Mucosa of rectum (tissue), 2 donors: ENCODE results near the gene MOGAT3.

Experiments
- H3K27ac ChIP-seq, 2 donors: one replicate each; pipeline ENCODE4 v1.7.0; 2013; ENCODE audit warnings: inconsistent platforms in 2 of 2, low read depth in 2 of 2, low read length in 2 of 2
- H3K27me3 ChIP-seq, 2 donors: one replicate each; pipeline ENCODE4 v1.7.0; 2013; ENCODE audit warnings: low read length in 2 of 2; ENCODE audit not compliant: control insufficient read depth in 2 of 2, insufficient read depth in 2 of 2
- H3K36me3 ChIP-seq, 2 donors: one replicate each; pipeline ENCODE4 v1.7.0; 2013; ENCODE audit warnings: low read length in 2 of 2; ENCODE audit not compliant: control insufficient read depth in 2 of 2, insufficient read depth in 2 of 2
- H3K4me1 ChIP-seq, 2 donors: one replicate each; pipeline ENCODE4 v1.7.0; 2013; ENCODE audit warnings: low read length in 2 of 2, mild to moderate bottlenecking in 1 of 2; ENCODE audit not compliant: control insufficient read depth in 2 of 2, insufficient read depth in 2 of 2
- H3K4me3 ChIP-seq, 2 donors: one replicate each; pipeline ENCODE4 v1.7.0; 2013; ENCODE audit warnings: low read length in 2 of 2
- H3K9ac ChIP-seq, 2 donors: one replicate each; pipeline ENCODE4 v1.7.0; 2013; ENCODE audit warnings: low read length in 2 of 2, low read depth in 1 of 2, mild to moderate bottlenecking in 1 of 2
- H3K9me3 ChIP-seq, 2 donors: one replicate each; pipeline ENCODE4 v1.7.0; 2013; ENCODE audit warnings: low read length in 2 of 2; ENCODE audit not compliant: control insufficient read depth in 2 of 2
- donor health status: healthy.
- donor health status: Normal muscosa, but diverticular disease.

MOGAT3 gene

DNA sequence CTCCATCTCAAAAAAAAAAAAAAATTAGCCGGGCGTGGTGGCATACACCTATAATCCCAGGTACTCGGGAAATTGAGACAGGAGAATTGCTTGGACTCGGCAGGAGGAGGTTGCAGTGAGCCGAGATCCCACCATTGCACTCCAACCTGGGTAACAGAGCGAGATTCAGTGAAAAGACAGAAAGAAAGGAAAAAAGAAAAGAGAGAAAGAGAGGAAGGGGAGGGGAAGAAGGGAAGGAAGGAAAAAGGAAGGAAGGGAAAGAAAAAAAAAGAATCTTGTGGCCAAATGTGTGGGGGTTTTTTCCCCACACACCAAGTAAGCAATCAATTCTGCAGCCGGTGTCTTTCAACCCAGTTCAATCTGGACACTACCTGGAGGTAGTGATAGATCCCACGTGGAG is 11.7 kb downstream of the MOGAT3 start:
- H3K4me1 ChIP-seq: peaks cover 3% of the 10 kb centered on the region in 2 donors
- H3K4me3 ChIP-seq: no peak overlapping the region
- H3K27ac ChIP-seq: no peak overlapping the region
- H3K36me3 ChIP-seq: no peaks in the 10 kb centered on the region
- H3K9me3 ChIP-seq: no peaks in the 10 kb centered on the region
- no peaks in the 10 kb centered on the region for H3K27me3 ChIP-seq
- H3K9ac ChIP-seq: no peak overlapping the region

DNA sequence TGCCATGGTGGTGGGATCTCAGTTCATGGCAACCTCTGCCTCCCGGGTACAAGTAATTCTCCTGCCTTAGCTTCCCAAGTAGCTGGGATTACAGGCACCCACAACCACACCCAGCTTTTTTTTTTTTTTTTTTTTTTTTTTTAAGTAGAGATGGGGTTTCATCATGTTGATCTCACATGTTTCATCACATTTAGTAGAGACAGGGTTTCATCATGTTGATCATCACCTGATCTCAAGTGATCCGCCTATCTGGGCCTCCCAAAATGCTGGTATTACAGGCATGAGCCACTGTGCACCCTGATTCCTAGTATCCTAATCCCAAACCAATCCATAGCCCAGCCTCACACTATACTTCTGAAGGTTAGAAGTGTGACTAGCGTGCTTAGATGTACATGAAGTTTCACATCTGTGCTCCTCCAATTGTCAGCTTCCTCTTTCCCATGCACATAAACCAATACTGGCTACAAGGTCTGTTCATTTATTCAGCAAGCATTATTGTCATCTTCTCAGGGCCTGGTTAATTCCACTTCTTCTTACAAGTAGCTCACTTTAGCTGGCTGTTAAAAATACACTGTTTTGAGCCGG is 13.9 kb downstream of the MOGAT3 start:
- no peak overlapping the region for H3K9ac ChIP-seq
- peaks cover 4 to 5% of the 10 kb centered on the region in 2 donors for H3K4me1 ChIP-seq
- H3K27ac ChIP-seq: no peak overlapping the region
- H3K9me3 ChIP-seq: no peaks in the 10 kb centered on the region
- peaks cover 0 to 3% of the 10 kb centered on the region in 2 donors for H3K27me3 ChIP-seq
- H3K36me3 ChIP-seq: no peaks in the 10 kb centered on the region
- H3K4me3 ChIP-seq: no peak overlapping the region

DNA sequence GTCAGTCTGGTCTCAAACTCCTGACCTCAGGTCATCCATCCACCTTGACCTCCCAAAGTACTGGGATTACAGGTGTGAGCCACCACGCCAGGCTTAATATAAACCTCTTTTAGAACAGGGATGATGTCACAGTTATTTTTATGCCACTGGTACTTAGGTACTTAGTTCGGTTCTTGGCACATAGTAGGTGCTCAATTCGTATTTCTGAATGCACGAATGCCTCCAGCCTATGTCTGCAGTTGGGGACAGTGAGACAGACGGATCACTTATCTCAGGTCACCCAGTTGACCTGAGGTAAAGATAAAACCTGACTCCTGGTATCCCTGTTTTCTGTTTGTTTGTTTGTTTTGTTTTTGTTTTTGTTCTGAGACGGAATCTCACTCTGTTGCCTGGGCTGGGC is 14.6 kb downstream of the MOGAT3 start:
- Histone ChIP-seq H3K4me1 (peaks cover 4 to 5% of the 10 kb centered on the region in 2 donors), H3K27me3 (peaks cover 0 to 3% of the 10 kb centered on the region in 2 donors), H3K36me3 (no peaks in the 10 kb centered on the region), H3K9ac (no peak overlapping the region), H3K9me3 (no peaks in the 10 kb centered on the region), H3K4me3 (no peak overlapping the region), H3K27ac (no peak overlapping the region)

DNA sequence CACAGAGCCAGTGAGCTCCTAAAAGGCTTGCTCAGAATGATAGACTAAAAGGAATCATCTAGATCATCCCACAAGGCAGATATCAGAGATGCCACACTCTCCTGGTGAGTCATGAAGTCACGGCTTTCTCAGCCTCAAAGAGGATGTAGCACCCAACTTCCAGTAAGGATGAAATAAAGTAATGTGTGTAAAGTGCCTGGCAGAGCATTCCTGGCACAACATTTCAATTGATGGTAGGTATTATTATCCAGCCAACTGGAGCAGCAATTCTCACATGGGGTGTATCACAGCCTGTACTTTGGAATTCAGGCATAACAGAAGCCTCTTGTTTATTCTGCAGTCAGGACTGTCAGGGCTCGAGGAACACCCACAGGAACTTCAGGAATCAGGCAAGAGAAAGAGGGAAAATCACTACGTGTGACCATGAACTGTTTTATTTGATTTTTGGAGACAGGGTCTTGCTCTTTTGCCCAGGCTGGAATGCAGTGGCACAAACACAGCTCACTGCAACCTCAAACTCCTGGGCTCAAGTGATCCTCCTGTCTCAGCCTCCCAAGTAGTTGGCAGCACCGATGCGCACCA is 15.5 kb downstream of the MOGAT3 start:
- Histone ChIP-seq H3K9me3 (no peaks in the 10 kb centered on the region), H3K27ac (no peak overlapping the region), H3K4me1 (peaks cover 4 to 5% of the 10 kb centered on the region in 2 donors), H3K4me3 (no peak overlapping the region), H3K27me3 (peaks cover 5 to 9% of the 10 kb centered on the region in 2 donors), H3K9ac (no peak overlapping the region), H3K36me3 (no peaks in the 10 kb centered on the region)

DNA sequence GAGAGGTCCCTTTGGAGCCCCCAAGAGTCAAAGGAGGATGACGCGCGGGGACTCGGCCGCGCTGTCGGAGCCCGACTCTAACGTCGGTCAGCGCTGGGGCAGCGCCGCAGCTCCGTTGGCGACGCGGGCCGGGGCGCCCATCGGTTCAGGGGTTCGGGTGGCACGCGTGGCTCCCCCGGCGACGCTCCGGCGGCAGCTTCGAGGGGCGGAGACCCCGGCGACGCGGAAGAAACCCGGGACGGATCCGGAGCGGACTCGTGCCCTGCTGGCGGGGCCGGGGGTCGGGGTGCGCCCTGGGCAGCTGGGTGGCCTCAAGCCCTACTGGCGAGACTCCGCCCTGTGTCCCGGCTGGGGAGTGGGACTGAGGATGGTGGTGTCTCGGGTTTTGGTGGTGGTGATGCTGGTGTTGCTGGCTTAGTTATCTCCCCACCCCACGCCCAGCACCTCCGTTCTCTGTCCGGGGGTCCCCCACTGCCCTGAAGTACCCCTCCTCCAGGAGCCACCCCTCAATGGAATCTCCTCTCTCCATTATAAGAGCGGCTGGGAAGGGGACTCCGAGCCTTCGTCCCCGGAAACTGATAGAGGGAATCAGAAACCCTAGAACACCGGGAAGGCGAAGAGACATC is 20.6 kb downstream of the MOGAT3 start, which contains the start of gene NAT16:
Gene NAT16, minus strand, starts transcription at position 164 of the 626 bp plus-strand sequence. CDS start 5,486 bp downstream, outside the sequence.
- peaks cover 36 to 37% of the 10 kb centered on the region in 2 donors for H3K27me3 ChIP-seq
- no peak within 1 kb of the TSS for H3K4me3 ChIP-seq
- H3K36me3 ChIP-seq: no peaks in the 10 kb centered on the region
- no peak within 1 kb of the TSS for H3K27ac ChIP-seq
- no peak within 1 kb of the TSS for H3K9ac ChIP-seq
- H3K9me3 ChIP-seq: no peaks in the 10 kb centered on the region
- peaks cover 4 to 5% of the 10 kb centered on the region in 2 donors for H3K4me1 ChIP-seq

DNA sequence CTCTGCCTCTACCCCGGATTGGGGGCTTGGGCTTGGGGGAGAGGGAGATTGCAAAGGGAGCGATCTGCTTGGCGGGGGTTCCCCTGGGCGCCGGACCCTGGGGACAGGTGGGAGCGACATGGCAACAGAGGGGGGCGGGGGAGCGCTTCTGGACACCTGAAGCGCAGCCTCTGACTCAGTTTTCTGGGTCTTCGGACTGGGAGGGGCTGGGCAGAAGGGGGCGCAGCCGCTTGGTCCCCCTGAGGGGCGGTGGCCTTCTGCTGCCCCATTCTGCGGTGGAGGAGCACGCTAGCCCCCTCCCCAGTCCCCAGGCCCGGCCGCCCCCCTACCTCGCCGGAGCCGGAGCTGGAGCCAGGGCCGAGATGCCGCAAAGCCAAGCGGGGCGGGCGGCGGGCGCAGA is 21.1 kb downstream of the MOGAT3 start:
- no peak overlapping the region for H3K9ac ChIP-seq
- H3K27me3 ChIP-seq: peaks cover 40 to 41% of the 10 kb centered on the region in 2 donors
- no peaks in the 10 kb centered on the region for H3K36me3 ChIP-seq
- H3K4me1 ChIP-seq: peaks cover 3 to 4% of the 10 kb centered on the region in 2 donors
- H3K4me3 ChIP-seq: no peak overlapping the region
- no peak overlapping the region for H3K27ac ChIP-seq
- H3K9me3 ChIP-seq: no peaks in the 10 kb centered on the region

DNA sequence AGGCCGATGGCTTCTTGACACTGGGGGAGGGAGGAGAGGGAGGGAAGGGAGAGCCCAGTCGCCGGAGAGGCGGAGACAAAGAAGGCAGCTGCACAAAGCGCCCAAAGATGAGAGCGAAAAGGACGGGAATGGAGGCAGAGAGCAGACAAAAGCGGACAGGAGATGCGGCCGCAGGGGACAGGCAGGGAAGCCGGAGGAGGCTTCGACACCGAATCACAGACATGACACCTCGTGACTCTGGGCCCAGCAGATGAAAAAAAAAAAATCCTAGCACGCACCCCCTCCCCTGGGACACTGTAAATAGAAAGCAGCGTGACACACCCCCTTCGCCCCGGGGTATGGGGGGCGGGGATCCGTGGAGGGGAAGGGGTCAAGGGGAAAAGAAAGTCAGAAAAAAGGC is 21.7 kb downstream of the MOGAT3 start:
- H3K4me1 ChIP-seq: peaks cover 3 to 4% of the 10 kb centered on the region in 2 donors
- H3K27ac ChIP-seq: no peak overlapping the region
- peaks cover 44 to 46% of the 10 kb centered on the region in 2 donors for H3K27me3 ChIP-seq
- no peaks in the 10 kb centered on the region for H3K9me3 ChIP-seq
- H3K4me3 ChIP-seq: no peak overlapping the region
- H3K36me3 ChIP-seq: no peaks in the 10 kb centered on the region
- no peak overlapping the region for H3K9ac ChIP-seq

DNA sequence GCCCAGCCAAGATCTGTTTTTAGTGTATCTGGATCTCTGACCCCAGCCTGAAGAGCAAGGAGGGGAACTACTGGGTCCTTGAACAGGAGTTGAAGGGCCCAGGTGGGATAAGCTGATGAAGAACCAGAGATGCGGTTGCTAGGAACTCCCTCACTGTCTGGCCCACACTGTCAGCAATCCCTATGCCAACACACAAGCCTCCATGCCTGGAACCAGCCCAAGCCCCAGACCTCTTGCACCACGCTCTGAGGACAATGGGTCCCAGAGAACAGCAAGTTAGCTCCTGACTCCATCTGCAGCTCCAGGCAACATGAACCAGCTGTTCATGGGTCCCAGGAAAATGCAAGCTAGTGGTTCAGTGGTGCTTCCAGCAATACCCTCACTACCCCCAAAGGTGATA is 23.2 kb downstream of the MOGAT3 start:
- peaks cover 56 to 61% of the 10 kb centered on the region in 2 donors for H3K27me3 ChIP-seq

DNA sequence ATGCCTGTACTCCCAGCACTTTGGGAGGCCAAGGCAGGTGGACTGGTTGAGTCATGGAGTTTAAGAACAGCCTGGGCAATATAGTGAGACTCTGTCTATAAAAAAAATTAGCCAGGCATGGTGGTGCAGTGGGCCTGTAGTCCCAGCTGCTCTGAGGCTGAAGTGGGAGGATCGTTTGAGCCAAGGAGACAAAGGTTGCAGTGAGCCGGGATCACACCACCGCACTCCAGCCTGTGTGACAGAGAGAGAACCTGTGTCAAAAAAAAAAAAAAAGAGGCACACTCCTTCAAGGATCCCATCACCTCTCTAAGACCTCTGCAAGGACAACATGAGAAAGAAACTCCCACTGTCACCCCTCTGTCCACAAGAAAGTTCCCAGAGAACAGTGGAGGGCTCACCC is 25.2 kb downstream of the MOGAT3 start:
- Histone ChIP-seq H3K27ac (no peak overlapping the region), H3K36me3 (no peaks in the 10 kb centered on the region), H3K9me3 (no peaks in the 10 kb centered on the region), H3K4me3 (no peak overlapping the region), H3K9ac (no peak overlapping the region), H3K4me1 (peaks cover 11 to 14% of the 10 kb centered on the region in 2 donors), H3K27me3 (peaks cover 69 to 77% of the 10 kb centered on the region in 2 donors)

More for the DNA sequence above, 23.2 kb downstream of the MOGAT3 start:
- Histone ChIP-seq H3K4me1 (peaks cover 7 to 9% of the 10 kb centered on the region in 2 donors), H3K9me3 (no peaks in the 10 kb centered on the region), H3K4me3 (no peak overlapping the region), H3K27ac (no peak overlapping the region), H3K36me3 (no peaks in the 10 kb centered on the region), H3K9ac (no peak overlapping the region)

DNA sequence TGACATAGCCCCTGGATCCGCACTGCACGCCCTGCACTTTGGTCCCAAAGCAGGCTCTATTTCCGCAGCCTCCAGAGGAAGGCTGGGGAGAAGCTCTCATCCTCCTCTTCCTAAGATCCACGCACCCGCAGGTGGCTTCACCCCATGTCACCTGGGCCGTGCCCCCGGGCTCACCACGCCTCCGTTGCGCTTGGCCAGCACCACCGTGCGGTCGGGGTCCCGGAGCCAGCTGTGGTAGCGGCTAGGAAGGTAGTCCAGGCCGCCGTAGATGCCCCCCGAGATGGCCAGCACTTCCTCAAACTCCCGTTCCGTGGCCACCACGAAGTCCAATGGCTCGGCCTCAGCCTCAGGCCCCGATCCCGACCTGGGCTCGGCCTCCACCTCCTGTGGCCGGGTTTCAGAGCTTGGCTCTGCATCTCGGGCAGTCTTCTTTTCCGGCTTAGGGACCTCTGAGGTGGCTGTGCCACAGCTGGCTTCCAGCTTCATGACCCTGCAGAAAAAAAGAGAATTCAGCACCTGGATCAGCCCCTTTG is 26.4 kb downstream of the MOGAT3 start:
- Histone ChIP-seq H3K9ac (no peak overlapping the region), H3K27ac (no peak overlapping the region), H3K4me1 (peaks cover 15 to 19% of the 10 kb centered on the region in 2 donors), H3K36me3 (no peaks in the 10 kb centered on the region), H3K9me3 (no peaks in the 10 kb centered on the region), H3K27me3 (peaks cover 78 to 81% of the 10 kb centered on the region in 2 donors), H3K4me3 (no peak overlapping the region)
